ENCODE measurements around the gene SEMA5A. TPM values are rescaled to one million over a fixed set of nuclear protein-coding genes. Genes with fewer than 3 reads are reported as not detected.

The SEMA5A gene
- total and polyA plus RNA-seq, 2 of the 8 experiments (the other 6 are each of a cell fraction or from before 2014, with no cell fraction given) = 5.3 to 8.9 TPM

- H4K20me1 ChIP-seq (replicated peaks in 1 of 2; ENCODE audit: control insufficient read depth in 1 of 2, insufficient read depth in 2 of 2, low read length in 2 of 2) = no peaks in the 10 kb centered on the region
- no peak overlapping the region for H4K91ac ChIP-seq (replicated peaks; ENCODE audit: insufficient read length, low read length)
- H3K79me2 ChIP-seq (ENCODE audit: control insufficient read depth in 1 of 2, insufficient read depth in 2 of 2, low read length in 2 of 2) = no peaks in the 10 kb centered on the region
- H3K27ac ChIP-seq (ENCODE audit: low read depth, low read length) = no peak overlapping the region
- no peak overlapping the region for H3K9ac ChIP-seq (replicated peaks in 1 of 4; ENCODE audit: extremely low read depth in 1 of 4, low read depth in 3 of 4, low read length in 3 of 4)
- no peaks in the 10 kb centered on the region for H3K27me3 ChIP-seq (replicated peaks in 1 of 4; ENCODE audit: control insufficient read depth in 3 of 4, extremely low read depth in 1 of 4, insufficient read depth in 3 of 4, low read length in 3 of 4)
- CTCF ChIA-PET (ENCODE audit: partially characterized antibody) = no interaction called here
- no peaks in the 10 kb centered on the region for H3K79me1 ChIP-seq (ENCODE audit: low read depth, low read length)
- H3K23ac ChIP-seq (ENCODE audit: insufficient read length) = no peak overlapping the region
- H4K8ac ChIP-seq (ENCODE audit: extremely low read depth, insufficient read depth, low read length) = no peak overlapping the region
- WGBS, 2 experiments (ENCODE audit: extremely low coverage in 1 of 2, insufficient coverage in 1 of 2, insufficient read length in 1 of 2, insufficient replicate concordance in 2 of 2, low coverage in 1 of 2, low lambda C conversion rate in 2 of 2, missing lambda C conversion rate in 1 of 2) = 91% methylated on average over 2 of the region's 2 CpGs; no CpG with 5 or more reads in 1 of the 2 experiments
- H2AK5ac ChIP-seq (ENCODE audit: low read depth, low read length) = no peak overlapping the region
- H2BK5ac ChIP-seq (ENCODE audit: low read depth, low read length) = no peak overlapping the region
- no peak overlapping the region for H3K4me2 ChIP-seq (ENCODE audit: insufficient read depth in 1 of 2, low read depth in 2 of 2, low read length in 2 of 2)
- no peak overlapping the region for H3K18ac ChIP-seq (ENCODE audit: extremely low read depth, low read length)
- FAIRE-seq (no peak), DNase-seq (ENCODE audit: low read depth in 1 of 2, low spot score in 2 of 2) (no peak)
- no peak overlapping the region for H3K14ac ChIP-seq (ENCODE audit: insufficient read length)
- H3K36me3 ChIP-seq (ENCODE audit: control insufficient read depth in 2 of 4, insufficient read depth in 4 of 4, low read length in 3 of 4) = no peaks in the 10 kb centered on the region
- no peaks in the 10 kb centered on the region for H3K23me2 ChIP-seq (ENCODE audit: low read depth, low read length)
- H3K56ac ChIP-seq (replicated peaks; ENCODE audit: insufficient read length, low read depth, low read length) = no peak overlapping the region
- H3K4me1 ChIP-seq (replicated peaks in 1 of 4; ENCODE audit: control insufficient read depth in 3 of 4, insufficient read depth in 4 of 4, low read length in 3 of 4) = 0 out of 7 replicates have a peak, but pooled peaks cover 0 to 3% (median 0%) of the 10 kb centered on the region in 4 experiments
- H2BK12ac ChIP-seq (ENCODE audit: low read depth, low read length) = no peak overlapping the region
- H3K9me3 ChIP-seq (ENCODE audit: insufficient read depth in 2 of 2, low read depth in 1 of 2, low read length in 1 of 2) = no peaks in the 10 kb centered on the region
- POLR2A ChIA-PET (ENCODE audit: partially characterized antibody) = interaction anchor here (0.6 kb wide), 1 partner anchor 14 kb away, joined by 3 read pairs; no protein-coding TSS in a partner anchor
- H3K4ac ChIP-seq (replicated peaks; ENCODE audit: insufficient read length, low read depth, low read length) = no peak overlapping the region
- H2BK15ac ChIP-seq (ENCODE audit: low read length) = no peak overlapping the region
- no peak overlapping the region for H2AFZ ChIP-seq (ENCODE audit: low read length)
- no peak overlapping the region for H3K4me3 ChIP-seq (ENCODE audit: extremely low read depth in 1 of 4, insufficient read depth in 2 of 4, low read depth in 3 of 4, low read length in 4 of 4)
- no peak overlapping the region for H2BK20ac ChIP-seq (ENCODE audit: low read length)
- no peak overlapping the region for H2BK120ac ChIP-seq (replicated peaks; ENCODE audit: low read depth, low read length)
- no peak overlapping the region for H4K5ac ChIP-seq (ENCODE audit: insufficient read length, low read depth, low read length)
- TF ChIP-seq ASH2L (IDR thresholded peaks at IDR 0.05; ENCODE audit: low read length) (no peak), MAFK (IDR thresholded peaks at IDR 0.05; ENCODE audit: low read depth, low read length) (no peak), EP300 (IDR thresholded peaks at IDR 0.05; ENCODE audit: borderline replicate concordance in 1 of 2, low read depth in 2 of 2, low read length in 2 of 2) (no peak), SRF (IDR thresholded peaks at IDR 0.05; ENCODE audit: low read depth, low read length) (no peak), SAP30 (IDR thresholded peaks at IDR 0.05; ENCODE audit: insufficient read depth, insufficient replicate concordance, low read length) (no peak), GABPA (IDR thresholded peaks at IDR 0.05; ENCODE audit: borderline replicate concordance, insufficient read depth, low read length) (no peak), CBX5 (IDR thresholded peaks at IDR 0.05; ENCODE audit: low read depth, low read length) (no peak), KDM5A (IDR thresholded peaks at IDR 0.05; ENCODE audit: low read length) (no peak), RBBP5 (IDR thresholded peaks at IDR 0.05; ENCODE audit: borderline replicate concordance, low read depth, low read length) (no peak), TAF1 (IDR thresholded peaks at IDR 0.05; ENCODE audit: low read depth, low read length) (no peak), BRCA1 (IDR thresholded peaks at IDR 0.05; ENCODE audit: low read depth, low read length) (no peak), TEAD4 (IDR thresholded peaks at IDR 0.05; ENCODE audit: low read depth, low read length) (no peak)
Measured at GRCh38 chr5:9192266-9192665, 353.6 kb downstream of the SEMA5A start.

All from H1 (cell line).